ENCODE results near the gene ARHGEF28.

The ARHGEF28 gene

DNA sequence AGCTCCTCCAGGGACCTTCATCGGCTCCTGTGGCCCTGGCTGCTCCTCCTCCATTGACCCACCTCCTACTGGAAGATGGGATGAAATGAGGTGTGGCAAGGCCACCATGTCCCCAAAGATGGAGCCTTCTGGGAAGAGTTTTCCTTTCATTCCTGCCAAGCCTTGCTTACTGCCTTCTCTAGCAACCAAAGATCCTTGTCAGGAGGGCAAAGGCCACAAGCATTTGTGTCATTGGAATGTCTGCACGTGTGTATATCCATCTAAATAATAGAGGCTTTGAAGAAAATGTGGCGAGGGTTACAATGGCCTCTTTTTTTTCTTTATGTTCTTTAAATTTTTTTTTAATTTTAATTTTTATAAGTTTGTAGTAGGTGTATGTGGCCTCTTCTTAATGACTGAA, 313.6 kb downstream of the ARHGEF28 start:
- TF ChIP-seq, protein P1, sequence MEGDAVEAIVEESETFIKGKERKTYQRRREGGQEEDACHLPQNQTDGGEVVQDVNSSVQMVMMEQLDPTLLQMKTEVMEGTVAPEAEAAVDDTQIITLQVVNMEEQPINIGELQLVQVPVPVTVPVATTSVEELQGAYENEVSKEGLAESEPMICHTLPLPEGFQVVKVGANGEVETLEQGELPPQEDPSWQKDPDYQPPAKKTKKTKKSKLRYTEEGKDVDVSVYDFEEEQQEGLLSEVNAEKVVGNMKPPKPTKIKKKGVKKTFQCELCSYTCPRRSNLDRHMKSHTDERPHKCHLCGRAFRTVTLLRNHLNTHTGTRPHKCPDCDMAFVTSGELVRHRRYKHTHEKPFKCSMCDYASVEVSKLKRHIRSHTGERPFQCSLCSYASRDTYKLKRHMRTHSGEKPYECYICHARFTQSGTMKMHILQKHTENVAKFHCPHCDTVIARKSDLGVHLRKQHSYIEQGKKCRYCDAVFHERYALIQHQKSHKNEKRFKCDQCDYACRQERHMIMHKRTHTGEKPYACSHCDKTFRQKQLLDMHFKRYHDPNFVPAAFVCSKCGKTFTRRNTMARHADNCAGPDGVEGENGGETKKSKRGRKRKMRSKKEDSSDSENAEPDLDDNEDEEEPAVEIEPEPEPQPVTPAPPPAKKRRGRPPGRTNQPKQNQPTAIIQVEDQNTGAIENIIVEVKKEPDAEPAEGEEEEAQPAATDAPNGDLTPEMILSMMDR (IDR thresholded peaks at IDR 0.05; ENCODE audit: low read depth, low read length, missing control alignments) = no peak
- in situ Hi-C loops (cut with HindIII; ENCODE audit: low pct_ligation_motif_present, low sequenced_read_pairs) = no loop called here
- no peak for DNase-seq
- Histone ChIP-seq H3K4me3 (ENCODE audit: low read depth, low read length) (no peak overlapping the region), H3K27me3 (replicated peaks) (no peaks in the 10 kb centered on the region), H3K36me3 (replicated peaks) (no peaks in the 10 kb centered on the region), H3K27ac (peak overlapping the region; percentile 96)

DNA sequence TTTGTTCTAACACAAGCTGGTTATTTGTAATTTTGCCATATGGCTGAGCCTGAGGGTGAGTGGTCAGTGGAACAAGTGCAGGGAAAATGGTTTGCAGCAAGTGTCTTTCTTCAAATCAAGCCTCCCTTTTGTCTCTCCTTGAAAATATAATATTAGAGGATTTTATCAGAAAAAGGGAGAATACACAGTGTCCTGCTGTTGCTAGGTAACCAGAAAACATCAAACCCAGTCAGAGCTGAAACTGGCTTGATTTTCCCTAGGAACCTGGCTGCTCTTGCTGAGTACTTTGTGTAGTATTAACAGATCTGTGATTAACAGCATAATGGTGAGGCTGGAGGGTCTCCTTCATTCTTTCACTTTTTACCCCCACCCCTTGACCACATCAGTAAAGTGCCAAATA, 314.0 kb downstream of the ARHGEF28 start:
- no peaks in the 10 kb centered on the region for H3K36me3 ChIP-seq (replicated peaks)
- H3K27me3 ChIP-seq (replicated peaks) = no peaks in the 10 kb centered on the region
- peak; percentile 58 for DNase-seq
- TF ChIP-seq, protein P1 (IDR thresholded peaks at IDR 0.05; ENCODE audit: low read depth, low read length, missing control alignments) = no peak
- no peak overlapping the region for H3K4me3 ChIP-seq (ENCODE audit: low read depth, low read length)
- no peak overlapping the region for H3K27ac ChIP-seq
- in situ Hi-C loops (cut with HindIII; ENCODE audit: low pct_ligation_motif_present, low sequenced_read_pairs) = no loop called here

DNA sequence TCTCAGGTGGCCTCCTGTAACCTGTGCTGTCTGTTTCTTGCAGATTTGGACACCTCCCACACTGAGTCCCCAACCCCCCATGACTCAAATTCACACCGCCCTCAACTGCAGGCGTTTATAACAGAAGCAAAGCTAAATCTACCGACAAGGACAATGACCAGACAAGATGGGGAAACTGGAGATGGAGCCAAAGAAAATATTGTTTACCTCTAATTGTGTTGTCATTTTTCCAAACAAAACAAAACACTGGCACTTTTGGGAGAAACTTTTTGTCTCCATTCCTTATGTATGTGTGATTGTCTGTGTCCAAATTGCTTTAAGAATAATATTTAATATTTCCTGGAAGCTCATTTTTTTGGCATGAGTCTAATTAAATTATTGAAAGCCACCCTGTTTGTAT, 314.8 kb downstream of the ARHGEF28 start:
- no peak overlapping the region for H3K27ac ChIP-seq
- in situ Hi-C loops (cut with HindIII; ENCODE audit: low pct_ligation_motif_present, low sequenced_read_pairs) = no loop called here
- no peak overlapping the region for H3K4me3 ChIP-seq (ENCODE audit: low read depth, low read length)
- DNase-seq = no peak
- TF ChIP-seq, protein P1 (IDR thresholded peaks at IDR 0.05; ENCODE audit: low read depth, low read length, missing control alignments) = no peak
- H3K27me3 ChIP-seq (replicated peaks) = no peaks in the 10 kb centered on the region
- no peaks in the 10 kb centered on the region for H3K36me3 ChIP-seq (replicated peaks)

DNA sequence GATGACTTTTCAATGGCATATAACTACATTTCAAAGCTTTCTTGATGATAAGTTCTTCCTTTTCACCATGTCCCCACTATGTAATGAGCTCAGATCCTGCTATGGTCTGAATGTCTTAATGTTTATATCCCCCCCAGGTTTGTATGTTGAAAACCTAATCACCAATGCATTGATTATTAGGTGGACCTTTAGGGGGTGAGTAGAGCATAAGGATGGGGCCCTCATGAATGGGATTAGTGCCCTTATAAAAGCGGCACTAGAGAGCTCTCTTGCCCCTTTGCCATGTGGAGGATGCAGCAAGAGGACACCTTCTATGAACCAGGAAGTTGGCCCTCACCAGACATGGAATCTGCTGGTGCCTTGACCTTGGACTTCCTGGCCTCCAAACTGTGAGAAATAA, 316.8 kb downstream of the ARHGEF28 start:
- in situ Hi-C loops (cut with HindIII; ENCODE audit: low pct_ligation_motif_present, low sequenced_read_pairs) = no loop called here
- Histone ChIP-seq H3K4me3 (ENCODE audit: low read depth, low read length) (no peak overlapping the region), H3K27ac (no peak overlapping the region), H3K36me3 (replicated peaks) (no peaks in the 10 kb centered on the region), H3K27me3 (replicated peaks) (no peaks in the 10 kb centered on the region)
- no peak for DNase-seq
- TF ChIP-seq, protein P1 (IDR thresholded peaks at IDR 0.05; ENCODE audit: low read depth, low read length, missing control alignments) = no peak

DNA sequence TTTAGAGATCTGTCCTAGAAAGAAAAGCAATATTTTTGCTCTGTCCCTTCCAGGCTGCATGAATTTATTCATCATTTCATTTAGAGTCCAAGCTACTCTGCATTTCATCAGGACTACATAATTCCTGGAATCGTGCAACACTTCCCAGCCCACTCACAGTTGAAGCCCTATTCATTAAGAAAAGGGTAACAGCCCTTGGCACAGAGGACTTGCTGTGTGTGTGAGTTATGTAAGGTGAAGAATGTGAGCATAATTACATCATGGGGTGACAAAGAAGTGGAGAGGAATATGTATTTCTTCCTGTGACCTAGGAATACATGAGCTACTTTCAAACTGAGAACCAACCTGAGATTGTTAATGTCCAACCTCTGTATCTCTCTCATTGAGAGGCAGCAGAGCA, 317.4 kb downstream of the ARHGEF28 start:
- no peaks in the 10 kb centered on the region for H3K36me3 ChIP-seq (replicated peaks)
- H3K27me3 ChIP-seq (replicated peaks) = no peaks in the 10 kb centered on the region
- TF ChIP-seq, protein P1 (IDR thresholded peaks at IDR 0.05; ENCODE audit: low read depth, low read length, missing control alignments) = no peak
- H3K27ac ChIP-seq = no peak overlapping the region
- no peak for DNase-seq
- in situ Hi-C loops (cut with HindIII; ENCODE audit: low pct_ligation_motif_present, low sequenced_read_pairs) = no loop called here
- H3K4me3 ChIP-seq (ENCODE audit: low read depth, low read length) = no peak overlapping the region

DNA sequence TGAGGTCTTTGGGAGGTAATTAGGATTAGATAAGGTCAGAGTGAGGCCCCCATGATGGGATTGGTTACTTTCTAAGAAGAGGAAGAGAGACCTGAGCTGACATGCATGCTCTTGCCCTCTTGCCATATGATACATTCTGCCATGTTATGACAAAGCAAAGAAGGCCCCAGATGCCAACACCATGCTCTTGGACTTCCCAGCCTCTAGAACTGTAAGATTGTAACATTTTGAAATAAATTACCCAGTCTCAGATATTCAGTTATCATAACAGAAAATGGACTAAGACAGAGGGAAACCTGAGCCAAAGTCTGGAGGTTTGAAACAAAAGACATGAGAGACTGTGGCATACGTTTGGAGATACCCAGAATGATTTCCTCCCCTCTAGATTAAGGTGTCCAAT, 318.6 kb downstream of the ARHGEF28 start:
- Histone ChIP-seq H3K4me3 (ENCODE audit: low read depth, low read length) (no peak overlapping the region), H3K36me3 (replicated peaks) (no peaks in the 10 kb centered on the region), H3K27ac (no peak overlapping the region), H3K27me3 (replicated peaks) (no peaks in the 10 kb centered on the region)
- in situ Hi-C loops (cut with HindIII; ENCODE audit: low pct_ligation_motif_present, low sequenced_read_pairs) = no loop called here
- TF ChIP-seq, protein P1 (IDR thresholded peaks at IDR 0.05; ENCODE audit: low read depth, low read length, missing control alignments) = no peak
- DNase-seq = no peak

Data from brain microvascular endothelial cell (primary cell).